ENCODE results near the gene MED13L. TPM values are rescaled to one million over a fixed set of nuclear protein-coding genes. Genes with fewer than 3 reads are reported as not detected.

Gene MED13L
- polyA plus RNA-seq, 1 of the 3 experiments (the other 2 are of a cell fraction): 17.1 TPM

- no peaks in the 10 kb centered on the region for H3K36me3 ChIP-seq (replicated peaks in 1 of 2; ENCODE audit: control insufficient read depth in 1 of 2, insufficient read depth in 2 of 2, low read length in 1 of 2)
- H3K79me2 ChIP-seq (ENCODE audit: insufficient read depth): peaks cover 100% of the 10 kb centered on the region
- TF ChIP-seq EP300 (IDR thresholded peaks at IDR 0.05; ENCODE audit: borderline replicate concordance in 1 of 2, low read depth in 1 of 2, low read length in 1 of 2) (no peak), FOXM1 (IDR thresholded peaks at IDR 0.05; ENCODE audit: low read depth) (no peak), ELF1 (IDR thresholded peaks at IDR 0.05) (no peak), EZH2phosphoT487 (IDR thresholded peaks at IDR 0.05; ENCODE audit: borderline replicate concordance, low read depth) (no peak), TAF1 (IDR thresholded peaks at IDR 0.05; ENCODE audit: borderline replicate concordance, low read depth, low read length) (no peak), RAD21 (IDR thresholded peaks at IDR 0.05; ENCODE audit: low read length) (no peak), NFIC (IDR thresholded peaks at IDR 0.05; ENCODE audit: borderline replicate concordance) (no peak), FOXJ3 (CRISPR knock-in tag; IDR thresholded peaks at IDR 0.05) (no peak), SMC3 (IDR thresholded peaks at IDR 0.05; ENCODE audit: low read depth, low read length) (no peak), USF2 (IDR thresholded peaks at IDR 0.05; ENCODE audit: borderline replicate concordance, low read depth, low read length) (no peak), CTCF (IDR thresholded peaks at IDR 0.05) (no peak), TEAD4 (IDR thresholded peaks at IDR 0.05; ENCODE audit: borderline replicate concordance, insufficient read depth) (no peak), GATA2 (CRISPR knock-in tag; IDR thresholded peaks at IDR 0.05) (no peak), SIN3A (IDR thresholded peaks at IDR 0.05; ENCODE audit: borderline replicate concordance, low read depth, low read length) (no peak), TCF12 (IDR thresholded peaks at IDR 0.05) (no peak), NRF1 (IDR thresholded peaks at IDR 0.05; ENCODE audit: low read depth, low read length) (no peak)
- TF ChIP-seq, protein P1, sequence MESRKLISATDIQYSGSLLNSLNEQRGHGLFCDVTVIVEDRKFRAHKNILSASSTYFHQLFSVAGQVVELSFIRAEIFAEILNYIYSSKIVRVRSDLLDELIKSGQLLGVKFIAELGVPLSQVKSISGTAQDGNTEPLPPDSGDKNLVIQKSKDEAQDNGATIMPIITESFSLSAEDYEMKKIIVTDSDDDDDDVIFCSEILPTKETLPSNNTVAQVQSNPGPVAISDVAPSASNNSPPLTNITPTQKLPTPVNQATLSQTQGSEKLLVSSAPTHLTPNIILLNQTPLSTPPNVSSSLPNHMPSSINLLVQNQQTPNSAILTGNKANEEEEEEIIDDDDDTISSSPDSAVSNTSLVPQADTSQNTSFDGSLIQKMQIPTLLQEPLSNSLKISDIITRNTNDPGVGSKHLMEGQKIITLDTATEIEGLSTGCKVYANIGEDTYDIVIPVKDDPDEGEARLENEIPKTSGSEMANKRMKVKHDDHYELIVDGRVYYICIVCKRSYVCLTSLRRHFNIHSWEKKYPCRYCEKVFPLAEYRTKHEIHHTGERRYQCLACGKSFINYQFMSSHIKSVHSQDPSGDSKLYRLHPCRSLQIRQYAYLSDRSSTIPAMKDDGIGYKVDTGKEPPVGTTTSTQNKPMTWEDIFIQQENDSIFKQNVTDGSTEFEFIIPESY (IDR thresholded peaks at IDR 0.05; ENCODE audit: borderline replicate concordance, low read depth): no peak
- no peaks in the 10 kb centered on the region for H3K9me2 ChIP-seq
- ChIA-PET POLR2A (no interaction called here), CTCF (no interaction called here)
- H3F3A ChIP-seq (replicated peaks; ENCODE audit: insufficient read depth): peaks cover 39% of the 10 kb centered on the region
- 96% methylated on average over 4 of the region's 4 CpGs for WGBS (ENCODE audit: low lambda C conversion rate)
- H2AFZ ChIP-seq (ENCODE audit: low read depth): no peak overlapping the region
- no peaks in the 10 kb centered on the region for H3K27me3 ChIP-seq (ENCODE audit: insufficient read depth)
- no peak overlapping the region for H3K27ac ChIP-seq (ENCODE audit: low read depth in 2 of 2, low read length in 1 of 2)
- H3K4me3 ChIP-seq (ENCODE audit: low read depth in 2 of 2, low read length in 1 of 2): no peak overlapping the region
- peaks cover 42 to 51% of the 10 kb centered on the region in 2 experiments for H3K4me1 ChIP-seq (ENCODE audit: control insufficient read depth in 1 of 2, insufficient read depth in 2 of 2, low read depth in 1 of 2, low read length in 1 of 2)
- H4K20me1 ChIP-seq (ENCODE audit: insufficient read depth): peaks cover 100% of the 10 kb centered on the region
- DNase-seq: no peak
- no peak overlapping the region for H3K4me2 ChIP-seq
- H3K9ac ChIP-seq: no peak overlapping the region
- H3K9me3 ChIP-seq: no peaks in the 10 kb centered on the region
These were observed 120.9 kb downstream of the MED13L start for GRCh38 chr12:116156614-116157013.

Data from SK-N-SH (cell line).